Activated CD4-positive, CD25-positive, alpha-beta regulatory T cell treated with anti-CD3 and anti-CD28 coated beads, Interleukin-2, amount 50 U/mL, for 24 hours (primary cell): ENCODE results near the gene IGSF21.

Source experiments
- ATAC-seq, 2 donors: fragments of 150-1000 bp; cut with Tn5 transposase; one replicate each; pipeline ENCODE4 v1.10.0; 2021; ENCODE audit warnings: mild to moderate bottlenecking in 1 of 2, moderate library complexity in 1 of 2

Gene IGSF21

GRCh38 chr1:18097206-18097605 lies 10.4 kb upstream of the IGSF21 start:
- ATAC-seq, result no peak

GRCh38 chr1:18099026-18099425 lies 8.6 kb upstream of the IGSF21 start:
- ATAC-seq, result no peak

GRCh38 chr1:18100060-18100459 lies 7.5 kb upstream of the IGSF21 start:
- ATAC-seq, result no peak

- no peak for ATAC-seq
Observed at GRCh38 chr1:18100491-18101063, 7.0 kb upstream of the IGSF21 start.

- ATAC-seq, result no peak
Observed at GRCh38 chr1:18101508-18101907, 6.1 kb upstream of the IGSF21 start.

- no peak for ATAC-seq
Observed at GRCh38 chr1:18103788-18104421, 3.7 kb upstream of the IGSF21 start.

GRCh38 chr1:18104546-18105100 lies 3.0 kb upstream of the IGSF21 start:
- ATAC-seq, result no peak

GRCh38 chr1:18105196-18105595 lies 2.4 kb upstream of the IGSF21 start:
- no peak for ATAC-seq

- ATAC-seq, result no peak
Observed at GRCh38 chr1:18108299-18109057, 880 bp downstream of the IGSF21 start.

DNA sequence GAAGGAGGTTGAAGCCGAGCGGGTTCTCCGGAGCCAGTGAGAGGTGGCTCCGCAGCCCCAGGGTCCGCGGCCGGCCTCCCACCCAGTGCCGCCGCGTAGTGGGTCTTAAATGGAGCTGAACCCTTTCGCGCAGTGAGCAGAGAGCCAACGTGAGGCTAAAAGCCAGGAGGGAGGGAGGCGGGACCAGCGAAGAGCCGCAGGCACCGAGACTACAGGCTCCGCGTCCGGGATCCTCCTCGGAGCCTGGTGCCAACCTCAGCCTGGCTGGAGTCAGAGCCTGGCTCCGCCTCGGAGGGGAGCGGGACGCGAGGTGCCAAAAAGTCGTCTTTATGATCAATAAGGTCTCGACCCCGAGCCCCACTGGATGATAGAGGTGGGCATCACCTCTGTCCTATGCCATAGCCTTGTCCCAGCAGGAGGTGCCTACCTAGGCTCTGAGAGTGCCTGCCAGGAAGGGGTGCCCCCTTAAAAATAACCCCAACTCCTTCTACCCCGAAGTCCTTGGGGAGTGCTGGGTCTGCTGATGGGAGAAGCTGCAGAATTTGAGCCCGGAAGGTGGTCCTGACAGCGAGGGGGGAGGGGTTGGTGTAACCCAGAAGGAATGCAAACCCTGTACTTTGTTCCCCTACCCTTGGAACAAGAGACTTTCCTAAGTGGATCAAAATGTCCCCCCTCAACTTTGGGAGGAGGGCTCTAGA lies 1.6 kb downstream of the IGSF21 start:
- ATAC-seq, result no peak

GRCh38 chr1:18109756-18110597 lies 2.4 kb downstream of the IGSF21 start:
- ATAC-seq, result no peak

DNA sequence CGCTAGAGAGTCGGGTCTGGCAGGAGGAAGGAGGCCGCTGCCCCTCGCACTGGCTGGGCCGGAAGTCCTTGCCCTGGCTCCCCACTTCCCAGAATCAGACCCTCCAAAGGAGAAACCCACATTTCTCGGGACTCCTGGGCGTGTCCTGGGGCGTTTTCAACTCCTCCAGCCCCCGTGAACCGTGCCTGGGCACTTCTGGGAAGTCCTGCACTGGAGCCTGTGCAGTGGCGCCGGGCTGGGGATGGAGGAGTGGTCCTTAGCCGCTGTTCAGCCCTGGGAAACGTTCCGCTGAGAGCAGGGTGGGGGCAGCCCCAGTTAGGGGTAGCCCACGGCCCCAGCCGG lies 3.0 kb downstream of the IGSF21 start:
- ATAC-seq, result no peak

- no peak for ATAC-seq
Observed at GRCh38 chr1:18110968-18111367, 3.4 kb downstream of the IGSF21 start.

DNA sequence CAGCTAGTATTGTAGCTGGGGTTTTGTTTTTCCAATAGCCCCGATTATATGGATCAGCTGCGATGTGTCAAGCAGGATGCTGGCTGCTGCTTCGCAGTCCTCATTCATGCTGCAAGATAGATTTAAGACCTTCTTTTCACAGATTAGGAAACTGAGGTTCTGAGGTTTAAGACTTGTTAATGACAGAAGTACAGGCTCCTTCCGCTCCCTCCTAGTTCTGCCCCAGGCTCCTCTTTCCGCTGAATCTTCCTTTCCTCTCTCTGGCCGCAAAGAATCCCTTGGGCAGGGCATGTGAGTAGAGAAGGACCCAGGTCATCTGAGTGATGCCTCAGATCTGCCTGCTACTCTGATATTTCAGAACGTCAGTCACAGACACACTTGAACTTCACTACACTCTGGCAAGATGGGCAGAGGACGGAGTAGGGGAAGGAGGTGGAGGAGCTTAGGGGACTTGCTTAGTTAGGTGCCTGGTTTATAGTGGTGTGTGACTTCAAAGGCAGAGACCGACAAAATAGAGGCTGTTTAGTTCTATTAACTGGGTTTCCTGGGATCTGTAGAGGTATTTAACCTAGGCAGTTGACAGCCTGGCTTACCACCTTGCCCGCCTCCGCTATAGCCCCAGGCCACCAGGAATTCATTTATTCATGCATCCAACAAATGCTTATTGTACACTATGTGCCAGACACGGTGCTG lies 4.2 kb downstream of the IGSF21 start:
- ATAC-seq, result no peak

DNA sequence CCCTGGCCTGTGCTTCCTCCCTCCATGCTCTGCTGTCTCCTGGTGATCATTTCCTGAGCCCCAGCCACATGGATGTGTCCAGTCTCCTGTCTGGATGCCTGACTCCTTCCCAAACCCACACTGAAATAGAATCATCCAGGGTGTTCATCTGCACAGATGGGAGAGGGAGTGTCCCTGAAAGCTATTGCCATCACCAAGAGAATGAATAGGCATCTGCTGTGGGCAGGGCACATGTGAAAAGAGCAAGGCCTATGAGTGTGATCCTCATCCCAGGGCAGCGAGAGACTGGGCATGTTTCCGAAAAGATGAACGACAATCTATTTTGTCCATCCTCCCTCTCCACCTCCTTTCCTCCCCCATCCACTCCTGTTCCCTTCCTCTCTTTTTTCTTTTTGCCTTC lies 5.0 kb downstream of the IGSF21 start:
- ATAC-seq, result no peak

- no peak for ATAC-seq
Observed at GRCh38 chr1:18114726-18115410, 7.3 kb downstream of the IGSF21 start.

- no peak for ATAC-seq
Observed at GRCh38 chr1:18116777-18117176, 9.2 kb downstream of the IGSF21 start.

- no peak for ATAC-seq
Observed at GRCh38 chr1:18118078-18118477, 10.5 kb downstream of the IGSF21 start.

- ATAC-seq, result no peak
Observed at GRCh38 chr1:18118491-18118890, 10.9 kb downstream of the IGSF21 start.

GRCh38 chr1:18119289-18119688 lies 11.7 kb downstream of the IGSF21 start:
- no peak for ATAC-seq

DNA sequence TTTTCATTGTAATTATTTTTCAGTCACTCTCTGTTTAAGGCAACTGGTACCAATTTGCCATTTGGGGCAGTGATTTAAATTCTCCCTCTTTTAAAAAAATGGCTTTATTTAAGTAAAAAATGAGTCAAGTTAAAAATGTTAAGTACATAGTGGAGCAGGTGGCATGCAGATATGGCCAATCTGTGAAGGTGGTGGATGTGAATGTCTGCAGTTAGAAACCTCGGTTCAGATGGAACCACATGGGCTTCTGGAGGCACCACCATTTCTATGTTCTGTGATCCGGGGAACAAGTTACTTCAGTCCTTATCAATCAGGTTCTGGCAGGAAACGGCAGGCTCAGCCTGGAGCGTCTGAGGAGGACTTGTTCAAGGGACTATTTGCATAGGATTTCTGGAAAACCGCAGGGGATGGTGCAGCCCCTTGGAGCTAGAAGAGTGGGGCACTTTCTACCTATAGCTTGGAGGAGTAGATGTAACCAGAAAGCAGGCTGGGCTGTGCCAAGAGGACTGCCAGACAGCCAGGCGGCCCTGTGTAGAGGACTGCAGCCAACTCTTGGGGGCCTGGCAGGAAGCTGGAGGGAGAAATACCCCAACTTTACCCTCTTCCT lies 12.3 kb downstream of the IGSF21 start:
- no peak for ATAC-seq
